Dendritic cell treated with granulocyte-macrophage colony-stimulating factor and Interleukin-4, amounts not matched to agents 40 ng/mL and 50 ng/mL, for 4 days (primary cell): Measurements from ENCODE around the gene CALHM2.
A peak's percentile ranks its signal among the peaks of the same experiment; 100 is the strongest.

ENCODE experiments used
- H3K27ac Mint-ChIP-seq: one replicate; pipeline ENCODE4 v1.8.0; 2022; ENCODE audit warnings: mild to moderate bottlenecking, mixed read lengths
- H3K27me3 Mint-ChIP-seq: one replicate; pipeline ENCODE4 v1.8.0; 2022; ENCODE audit warnings: mild to moderate bottlenecking, mixed read lengths
- H3K36me3 Mint-ChIP-seq: one replicate; pipeline ENCODE4 v1.8.0; 2022; ENCODE audit warnings: low read depth, mixed read lengths
- H3K4me1 Mint-ChIP-seq: one replicate; pipeline ENCODE4 v1.8.0; 2022; ENCODE audit warnings: low read depth, mixed read lengths
- H3K4me3 Mint-ChIP-seq: one replicate; pipeline ENCODE4 v1.8.0; 2022; ENCODE audit warnings: mild to moderate bottlenecking, moderate library complexity, mixed read lengths
- H3K9me3 Mint-ChIP-seq: one replicate; pipeline ENCODE4 v1.8.0; 2022; ENCODE audit warnings: mixed read lengths
- intact Hi-C: fragments of 100-400 bp; cut with micrococcal nuclease; formaldehyde crosslinking; loops from one replicate; pipeline ENCODE4 v1.15.0; 2022

The CALHM2 gene, protein sequence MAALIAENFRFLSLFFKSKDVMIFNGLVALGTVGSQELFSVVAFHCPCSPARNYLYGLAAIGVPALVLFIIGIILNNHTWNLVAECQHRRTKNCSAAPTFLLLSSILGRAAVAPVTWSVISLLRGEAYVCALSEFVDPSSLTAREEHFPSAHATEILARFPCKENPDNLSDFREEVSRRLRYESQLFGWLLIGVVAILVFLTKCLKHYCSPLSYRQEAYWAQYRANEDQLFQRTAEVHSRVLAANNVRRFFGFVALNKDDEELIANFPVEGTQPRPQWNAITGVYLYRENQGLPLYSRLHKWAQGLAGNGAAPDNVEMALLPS

DNA sequence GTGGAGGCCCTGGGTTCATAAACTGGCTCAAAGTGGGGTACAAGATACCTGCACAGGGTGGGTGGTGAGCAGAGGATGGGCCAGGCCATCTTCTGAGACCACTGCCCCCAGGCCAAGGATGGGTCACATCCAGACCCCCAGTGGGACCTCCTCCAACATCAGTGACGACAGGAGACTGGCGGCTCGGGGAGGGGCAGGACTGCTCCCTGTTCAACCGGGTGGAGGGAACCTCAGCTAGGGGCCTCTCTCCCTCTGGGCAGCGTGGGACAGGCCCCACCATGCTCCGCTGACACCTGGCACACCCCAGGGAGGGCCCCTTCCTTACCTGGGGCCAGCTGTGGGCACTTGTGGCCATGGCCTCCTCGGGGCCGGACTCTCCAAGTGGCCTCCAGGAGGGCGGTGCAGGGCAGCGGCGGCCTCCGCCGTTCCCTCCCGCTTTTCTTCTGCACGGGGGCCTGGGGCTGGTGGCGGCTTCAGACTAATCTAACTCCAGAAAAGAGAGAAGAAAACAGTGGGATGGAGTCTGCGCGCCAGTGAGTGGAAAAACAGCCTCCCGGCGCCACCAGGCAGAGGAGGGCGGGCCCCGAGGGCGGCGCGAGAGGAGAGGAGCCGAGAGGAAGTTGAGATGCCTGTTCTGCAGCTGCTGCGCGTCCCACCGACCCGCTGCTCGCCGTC, at the start of gene CALHM2:
Gene CALHM2, minus strand, starts transcription at position 540 of the 675 bp plus-strand sequence. CDS start 2,429 bp downstream, outside the sequence.
- Mint-ChIP-seq H3K4me1 (peaks cover 61% of the 10 kb centered on the region), H3K27me3 (no peaks in the 10 kb centered on the region), H3K9me3 (no peaks in the 10 kb centered on the region), H3K27ac (peak within 1 kb of the TSS; percentile 88), H3K36me3 (peaks cover 51% of the 10 kb centered on the region), H3K4me3 (peak within 1 kb of the TSS; percentile 95)
- intact Hi-C loops, result no loop called here

DNA sequence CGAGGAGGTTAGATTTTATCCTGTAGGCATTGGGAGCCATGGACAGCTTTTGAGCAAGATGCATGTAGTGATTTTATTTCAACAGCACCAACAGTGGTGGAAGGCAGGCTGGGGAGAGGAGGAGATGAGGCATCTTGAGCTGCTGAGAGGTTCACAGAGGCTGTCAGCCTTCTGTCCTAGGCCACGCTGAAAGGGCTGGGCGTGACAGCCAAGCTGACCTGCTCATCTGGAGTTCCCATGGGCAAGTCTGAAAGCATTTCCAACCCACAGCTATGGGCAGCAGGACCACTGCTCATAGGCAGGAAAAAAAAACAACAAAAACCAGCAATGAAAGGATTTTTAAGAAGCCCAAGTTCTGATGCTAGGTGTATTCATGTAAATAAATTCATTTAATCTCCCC, 49.0 kb upstream of the CALHM2 start:
- intact Hi-C loops, result no loop called here
- Mint-ChIP-seq H3K9me3 (no peaks in the 10 kb centered on the region), H3K36me3 (no peaks in the 10 kb centered on the region), H3K27me3 (peaks cover 45% of the 10 kb centered on the region), H3K4me3 (no peak overlapping the region), H3K4me1 (peaks cover 13% of the 10 kb centered on the region), H3K27ac (no peak overlapping the region)

DNA sequence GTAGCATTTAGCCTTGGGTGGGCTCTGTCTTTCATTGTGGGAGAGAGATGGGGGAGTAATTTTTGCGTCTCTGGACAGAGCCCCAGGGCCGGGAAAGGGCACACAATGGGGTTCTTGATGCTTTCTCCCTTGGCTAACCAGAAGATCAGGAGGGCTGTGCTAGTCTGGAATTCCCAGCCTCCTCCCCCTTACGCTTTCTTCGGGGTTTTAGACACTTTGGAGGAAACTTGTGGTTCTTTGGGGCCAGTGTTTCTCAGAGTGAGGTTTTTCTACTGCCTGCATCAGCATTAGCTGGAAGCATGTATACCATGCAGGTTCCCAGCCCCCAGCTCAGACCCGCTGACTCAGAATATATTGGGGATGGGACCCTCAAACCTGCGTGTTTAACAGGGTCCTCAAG, 48.3 kb upstream of the CALHM2 start:
- Mint-ChIP-seq H3K9me3 (no peaks in the 10 kb centered on the region), H3K27me3 (peaks cover 50% of the 10 kb centered on the region), H3K4me1 (peaks cover 13% of the 10 kb centered on the region), H3K4me3 (no peak overlapping the region), H3K27ac (no peak overlapping the region), H3K36me3 (no peaks in the 10 kb centered on the region)
- intact Hi-C loops, result no loop called here

DNA sequence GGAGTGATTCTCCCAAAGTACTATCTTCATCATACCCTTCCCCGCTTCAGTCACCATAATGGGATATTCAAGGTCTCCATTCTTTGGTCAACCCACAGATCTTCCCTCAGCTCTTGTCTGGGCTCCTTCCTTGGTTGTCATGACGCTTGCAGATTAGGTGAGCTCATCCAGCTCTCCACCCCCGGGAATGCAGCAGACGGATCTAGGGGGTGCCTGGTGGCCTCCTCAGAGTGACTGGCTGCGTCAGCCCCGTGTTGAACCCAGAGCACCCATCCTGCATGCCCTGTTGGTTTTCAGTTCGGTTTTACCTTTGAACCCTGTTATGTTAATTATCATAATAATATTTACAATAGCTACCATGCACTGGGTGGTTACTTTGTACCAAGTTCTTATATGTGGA, 47.7 kb upstream of the CALHM2 start:
- intact Hi-C loops, result no loop called here
- H3K27me3 Mint-ChIP-seq, result peaks cover 56% of the 10 kb centered on the region
- H3K36me3 Mint-ChIP-seq, result no peaks in the 10 kb centered on the region
- no peaks in the 10 kb centered on the region for H3K9me3 Mint-ChIP-seq
- H3K27ac Mint-ChIP-seq, result no peak overlapping the region
- H3K4me3 Mint-ChIP-seq, result no peak overlapping the region
- peaks cover 13% of the 10 kb centered on the region for H3K4me1 Mint-ChIP-seq

DNA sequence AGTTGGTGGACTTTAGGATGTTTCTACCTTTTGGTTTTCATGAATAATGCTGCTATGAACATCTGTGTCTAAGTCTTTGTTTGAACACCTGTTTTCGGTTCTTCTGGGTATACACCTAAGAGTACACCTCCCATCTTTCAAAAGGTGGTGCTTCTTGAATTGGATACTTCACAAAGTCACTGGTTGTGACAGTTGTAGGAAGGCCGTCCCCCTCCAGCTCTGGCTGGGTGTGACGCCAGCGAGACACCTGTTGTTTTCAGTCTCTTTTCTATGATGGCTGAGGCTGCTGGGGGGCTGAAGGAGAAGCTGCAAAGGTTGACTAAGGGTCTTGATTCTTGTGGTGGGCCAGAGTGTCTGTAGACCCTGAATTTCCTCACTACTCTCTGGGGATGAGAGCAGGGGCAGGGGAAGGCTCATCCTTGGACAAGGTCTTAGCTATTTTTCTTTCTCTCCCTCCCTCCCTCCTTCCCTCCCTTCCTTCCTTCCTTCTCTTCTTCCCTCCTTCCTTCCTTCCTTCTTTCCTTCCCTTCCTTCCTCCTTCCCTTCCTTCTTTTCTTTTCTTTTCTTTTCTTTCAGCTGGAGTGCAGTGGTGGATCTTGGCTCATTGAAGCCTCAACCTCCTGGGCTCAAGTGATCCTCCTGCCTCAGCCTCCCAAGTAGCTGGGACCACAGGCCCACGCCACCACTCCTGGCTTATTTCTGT, 46.9 kb upstream of the CALHM2 start:
- Mint-ChIP-seq H3K36me3 (no peaks in the 10 kb centered on the region), H3K4me3 (no peak overlapping the region), H3K27me3 (peaks cover 61% of the 10 kb centered on the region), H3K27ac (no peak overlapping the region), H3K4me1 (peaks cover 13% of the 10 kb centered on the region), H3K9me3 (no peaks in the 10 kb centered on the region)
- intact Hi-C loops, result no loop called here

DNA sequence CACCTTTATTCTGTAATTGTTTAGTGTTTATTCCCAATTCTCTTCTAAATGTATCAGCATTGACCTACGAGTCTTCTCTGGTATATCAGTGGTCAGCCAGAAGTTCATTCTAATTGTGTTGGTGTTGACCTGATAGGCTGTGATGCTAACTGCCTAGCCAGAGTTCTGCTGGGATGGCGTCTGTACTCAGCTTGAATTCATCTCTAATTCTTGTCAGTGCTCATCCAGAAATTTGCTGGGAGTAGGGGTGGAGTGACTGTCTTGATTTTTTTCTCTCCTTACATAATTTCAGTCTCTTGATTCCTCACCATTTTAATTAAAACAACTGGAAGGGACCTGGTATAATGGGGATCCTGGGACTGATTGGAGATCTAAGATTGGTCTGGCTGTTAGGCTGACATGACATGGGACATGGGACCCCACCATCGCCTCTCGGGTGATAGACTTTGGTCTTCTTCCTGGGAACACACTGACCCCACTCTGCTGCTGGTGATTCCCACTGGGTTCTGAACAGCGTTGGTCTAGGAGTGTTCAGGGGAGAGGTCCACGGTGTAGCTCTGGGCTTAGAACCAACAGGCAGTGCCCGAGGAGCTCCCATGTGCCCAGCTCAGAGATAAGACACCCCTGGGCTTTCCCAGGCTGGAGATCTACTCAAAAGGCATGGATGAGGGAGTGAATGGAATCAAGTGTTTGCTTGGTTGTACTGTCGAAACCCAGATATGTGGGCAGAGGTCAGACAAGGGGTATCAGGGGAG, 45.2 kb upstream of the CALHM2 start:
- H3K4me3 Mint-ChIP-seq, result no peak overlapping the region
- H3K4me1 Mint-ChIP-seq, result peaks cover 13% of the 10 kb centered on the region
- H3K9me3 Mint-ChIP-seq, result no peaks in the 10 kb centered on the region
- H3K27ac Mint-ChIP-seq, result no peak overlapping the region
- H3K36me3 Mint-ChIP-seq, result no peaks in the 10 kb centered on the region
- intact Hi-C loops, result no loop called here
- peaks cover 62% of the 10 kb centered on the region for H3K27me3 Mint-ChIP-seq

DNA sequence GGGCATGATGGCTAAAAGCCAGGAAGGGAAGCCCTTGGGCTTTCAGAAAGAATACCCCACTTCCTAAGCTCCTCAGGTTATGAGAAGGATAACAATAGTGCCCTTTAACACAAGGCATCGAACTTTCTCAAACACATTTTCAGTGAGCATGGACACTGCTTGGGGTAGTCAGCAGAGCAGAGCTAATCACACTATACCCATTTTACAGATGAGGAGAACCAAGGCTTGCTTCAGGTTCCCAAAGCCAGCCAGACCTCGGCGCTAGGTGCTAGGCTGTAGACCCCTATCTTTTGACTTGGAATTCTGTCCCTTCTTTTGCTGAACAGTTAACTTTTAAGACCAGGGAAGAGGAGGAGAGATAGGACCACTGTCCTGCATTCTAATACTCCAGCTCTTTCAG, 43.2 kb upstream of the CALHM2 start:
- Mint-ChIP-seq H3K36me3 (no peaks in the 10 kb centered on the region), H3K27me3 (peaks cover 68% of the 10 kb centered on the region), H3K27ac (no peak overlapping the region), H3K4me3 (no peak overlapping the region), H3K4me1 (peaks cover 12% of the 10 kb centered on the region), H3K9me3 (no peaks in the 10 kb centered on the region)
- intact Hi-C loops, result no loop called here

DNA sequence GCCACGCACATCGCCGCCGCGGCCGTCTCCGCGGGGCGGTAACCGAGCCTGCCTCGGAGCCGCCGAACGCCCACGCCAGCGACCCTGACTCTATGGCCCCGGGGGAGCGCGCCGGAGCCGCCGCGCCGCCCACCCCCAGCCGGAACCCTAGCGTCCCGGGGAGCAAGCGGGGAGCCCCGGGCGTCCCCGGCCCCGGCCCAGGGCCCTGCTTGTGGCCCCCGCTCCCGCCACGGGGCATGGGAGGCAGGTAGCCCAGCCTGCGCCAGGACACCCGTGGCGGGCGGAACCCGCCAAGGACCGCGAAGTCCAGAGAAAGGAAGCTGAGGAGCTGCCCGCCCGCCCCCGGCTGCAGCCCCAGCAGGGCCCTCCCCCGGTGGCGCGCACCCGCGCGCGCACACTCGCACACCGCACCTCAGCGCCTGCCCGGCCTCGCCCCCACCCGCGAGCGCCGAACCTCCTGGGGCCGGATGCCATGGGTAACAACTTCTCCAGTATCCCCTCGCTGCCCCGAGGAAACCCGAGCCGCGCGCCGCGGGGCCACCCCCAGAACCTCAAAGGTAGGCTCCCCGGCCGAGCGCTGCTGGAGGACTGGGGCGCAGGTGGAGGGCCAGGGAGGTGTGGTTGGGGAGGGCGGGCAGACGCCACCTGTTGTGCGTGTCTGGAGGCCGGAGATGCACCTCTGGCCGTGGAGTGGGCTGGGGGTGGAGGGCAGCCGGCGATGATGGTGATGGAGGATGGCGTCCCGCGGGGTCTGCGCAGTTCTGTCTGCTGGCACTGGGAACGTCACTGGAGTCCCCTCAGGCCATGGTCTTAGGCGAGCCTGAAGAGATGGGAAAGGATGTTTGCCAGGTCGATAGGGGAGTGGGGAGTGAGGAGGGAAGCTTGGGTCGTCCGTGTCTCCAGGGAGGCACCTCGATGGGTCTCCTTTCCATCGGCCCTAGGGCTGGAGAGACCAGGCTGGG, 42.0 kb upstream of the CALHM2 start:
- H3K4me1 Mint-ChIP-seq, result peaks cover 12% of the 10 kb centered on the region
- no peak overlapping the region for H3K27ac Mint-ChIP-seq
- H3K9me3 Mint-ChIP-seq, result no peaks in the 10 kb centered on the region
- no peaks in the 10 kb centered on the region for H3K36me3 Mint-ChIP-seq
- H3K27me3 Mint-ChIP-seq, result peaks cover 70% of the 10 kb centered on the region
- peak overlapping the region; percentile 46 for H3K4me3 Mint-ChIP-seq
- intact Hi-C loops, result no loop called here

DNA sequence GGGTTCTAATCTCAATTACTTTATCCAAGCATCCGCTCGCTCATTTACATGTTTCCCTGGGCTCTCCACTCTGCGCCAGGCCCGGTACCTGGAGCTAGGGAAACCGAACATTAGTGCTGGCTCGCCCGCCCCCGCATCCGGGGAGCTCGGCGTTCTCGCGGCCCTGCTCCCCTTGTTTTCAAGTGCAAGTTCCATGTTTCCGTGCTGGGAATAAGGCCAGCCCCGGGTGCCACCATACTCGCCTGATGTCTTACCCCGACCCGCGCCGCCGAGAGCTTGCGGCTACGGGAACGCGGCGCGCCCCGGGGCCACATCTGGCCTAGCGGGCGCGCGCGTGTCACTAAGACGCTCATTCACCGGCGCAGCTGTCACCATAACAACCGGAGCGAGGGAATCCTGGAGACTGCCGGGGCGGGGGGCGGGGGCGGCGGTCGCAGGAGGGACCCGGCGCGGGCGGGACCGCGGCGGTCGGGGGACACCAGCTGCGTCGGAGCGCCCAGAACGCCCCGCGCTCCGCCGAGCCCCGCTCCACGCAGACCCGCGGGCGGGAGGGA, 41.3 kb upstream of the CALHM2 start, which contains the start of gene NEURL1:
Gene NEURL1, plus strand, starts transcription at position 344 of the 554 bp plus-strand sequence. CDS start 683 bp downstream, outside the sequence.
- no peak within 1 kb of the TSS for H3K27ac Mint-ChIP-seq
- H3K4me1 Mint-ChIP-seq, result peaks cover 12% of the 10 kb centered on the region
- peak within 1 kb of the TSS; percentile 76 for H3K4me3 Mint-ChIP-seq
- intact Hi-C loops, result no loop called here
- no peaks in the 10 kb centered on the region for H3K36me3 Mint-ChIP-seq
- H3K27me3 Mint-ChIP-seq, result peaks cover 68% of the 10 kb centered on the region
- H3K9me3 Mint-ChIP-seq, result no peaks in the 10 kb centered on the region

DNA sequence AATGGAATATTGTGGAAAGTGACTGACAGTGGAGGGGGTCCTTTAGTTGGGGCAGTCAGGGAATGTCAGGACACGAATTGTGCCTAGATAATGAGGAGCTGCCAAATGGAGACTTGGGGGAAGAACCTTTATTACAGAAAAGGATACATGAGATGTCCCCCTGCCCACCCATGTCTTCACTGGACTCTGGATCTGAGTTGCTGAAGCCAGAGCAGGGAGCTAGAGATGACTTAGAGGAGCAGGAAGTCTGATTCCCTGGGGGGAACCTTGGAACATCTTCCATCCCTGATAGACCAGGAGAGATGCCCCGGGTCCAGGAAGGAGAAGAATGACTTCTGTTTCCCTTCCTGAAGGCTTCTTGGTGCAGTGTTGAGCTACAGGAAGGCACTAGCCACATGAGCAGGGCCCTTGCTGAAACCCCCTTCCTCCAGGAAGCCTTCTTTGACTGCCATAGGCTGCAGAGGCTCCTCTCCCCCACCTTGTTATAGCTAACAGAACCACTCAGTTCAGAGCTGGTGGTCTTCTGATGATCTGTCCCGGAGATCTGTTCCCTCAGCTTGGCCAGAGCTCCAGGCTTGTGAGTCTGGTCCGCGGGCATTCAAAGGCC, 40.6 kb upstream of the CALHM2 start:
- H3K9me3 Mint-ChIP-seq, result no peaks in the 10 kb centered on the region
- H3K27ac Mint-ChIP-seq, result no peak overlapping the region
- H3K27me3 Mint-ChIP-seq, result peaks cover 66% of the 10 kb centered on the region
- intact Hi-C loops, result no loop called here
- H3K4me3 Mint-ChIP-seq, result no peak overlapping the region
- peaks cover 12% of the 10 kb centered on the region for H3K4me1 Mint-ChIP-seq
- no peaks in the 10 kb centered on the region for H3K36me3 Mint-ChIP-seq

DNA sequence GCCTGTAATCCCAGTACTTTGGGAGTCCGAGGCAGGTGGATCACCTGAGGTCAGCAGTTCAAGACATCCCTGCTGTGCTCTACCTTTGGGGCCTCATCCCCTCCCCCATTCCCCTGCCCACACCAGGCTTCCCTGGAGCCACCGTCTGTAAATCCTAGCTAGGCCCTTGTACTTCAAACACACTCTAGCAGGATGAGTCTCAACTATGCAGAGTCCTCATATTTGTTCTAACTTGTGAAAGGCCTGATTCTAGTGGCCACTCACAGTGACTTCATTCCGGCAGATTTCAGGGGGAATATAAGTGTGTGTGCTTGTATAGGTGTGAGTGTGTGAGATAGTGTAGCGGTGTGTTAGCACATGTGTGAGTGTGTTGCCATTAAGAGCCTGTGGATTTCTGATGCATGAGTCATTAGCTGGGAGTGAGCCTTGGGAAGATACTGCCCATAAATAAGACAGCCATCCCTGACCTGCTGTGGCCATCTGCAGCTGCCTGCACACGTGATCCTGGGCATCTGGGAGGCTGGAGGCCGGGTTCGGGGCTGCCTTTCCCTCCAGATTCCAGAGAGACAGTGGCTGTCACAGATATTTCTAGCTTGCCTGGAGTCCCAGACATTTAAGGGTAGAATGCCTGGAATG, 39.7 kb upstream of the CALHM2 start:
- Mint-ChIP-seq H3K27me3 (peaks cover 56% of the 10 kb centered on the region), H3K36me3 (no peaks in the 10 kb centered on the region), H3K27ac (no peak overlapping the region), H3K9me3 (no peaks in the 10 kb centered on the region), H3K4me1 (peaks cover 12% of the 10 kb centered on the region), H3K4me3 (no peak overlapping the region)
- intact Hi-C loops, result no loop called here

DNA sequence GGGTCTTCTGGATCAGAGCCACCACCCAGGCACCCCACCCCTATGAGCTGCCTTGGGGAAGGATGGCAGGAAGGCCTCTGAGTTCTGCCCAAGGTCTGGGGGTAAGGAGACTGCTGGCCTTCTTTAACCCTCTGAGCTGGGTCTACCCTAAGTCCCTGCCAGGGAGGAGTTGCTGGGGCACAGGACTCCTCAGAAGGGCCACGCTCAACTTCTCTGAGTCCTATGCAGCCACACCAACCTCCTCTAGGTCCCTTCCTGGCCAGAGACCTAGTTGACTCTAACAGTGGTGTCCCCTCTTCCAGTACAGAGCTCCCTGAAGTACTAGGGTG, 38.8 kb upstream of the CALHM2 start:
- Mint-ChIP-seq H3K27me3 (peaks cover 56% of the 10 kb centered on the region), H3K36me3 (no peaks in the 10 kb centered on the region)

More for the DNA sequence above, 38.8 kb upstream of the CALHM2 start:
- Mint-ChIP-seq H3K9me3 (no peaks in the 10 kb centered on the region), H3K27ac (no peak overlapping the region), H3K4me1 (peaks cover 13% of the 10 kb centered on the region), H3K4me3 (no peak overlapping the region)
- intact Hi-C loops, result no loop called here
